GM19324 (cell line): ENCODE measurements around the gene NABP1.

Experiments
- ATAC-seq: cut with Tn5 transposase; IDR thresholded peaks from one replicate; pipeline ENCODE4 v1.9.1; 2021; ENCODE audit warnings: mild to moderate bottlenecking, moderate library complexity; ENCODE audit not compliant: unreplicated experiment, low FRiP score

The NABP1 gene

GRCh38 chr2:191703079-191703725 lies 25.3 kb downstream of the NABP1 start:
- ATAC-seq = no peak

- no peak for ATAC-seq
Measured at GRCh38 chr2:191705084-191705483, 27.1 kb downstream of the NABP1 start.

- no peak for ATAC-seq
Measured at GRCh38 chr2:191705701-191706100, 27.8 kb downstream of the NABP1 start.

- ATAC-seq = no peak
Measured at GRCh38 chr2:191706791-191707190, 28.9 kb downstream of the NABP1 start.

GRCh38 chr2:191707542-191707941 lies 29.6 kb downstream of the NABP1 start:
- ATAC-seq = no peak

DNA sequence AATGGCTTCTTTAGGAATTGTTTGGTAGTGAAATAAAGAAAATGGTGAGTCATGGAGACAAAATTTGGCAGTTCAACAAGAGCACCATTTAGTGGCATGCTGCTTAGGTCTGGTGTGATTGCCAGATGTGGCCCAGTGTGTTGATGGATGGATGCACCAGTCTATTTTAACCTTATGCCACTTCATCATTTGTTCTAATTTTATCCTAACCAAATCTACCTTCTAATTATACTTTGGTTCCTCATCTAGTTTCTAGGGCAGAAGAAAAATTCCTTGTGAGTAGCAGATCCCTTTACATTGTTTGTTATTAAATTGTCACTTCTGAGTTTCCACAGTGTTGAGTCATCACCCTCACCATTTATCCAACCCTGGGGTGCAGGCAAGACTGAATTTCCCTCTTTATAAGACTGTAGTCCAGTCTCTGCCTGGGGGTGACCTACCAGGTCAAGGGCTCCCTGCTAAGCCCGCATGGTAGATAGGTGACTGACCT lies 32.5 kb downstream of the NABP1 start:
- ATAC-seq = no peak

DNA sequence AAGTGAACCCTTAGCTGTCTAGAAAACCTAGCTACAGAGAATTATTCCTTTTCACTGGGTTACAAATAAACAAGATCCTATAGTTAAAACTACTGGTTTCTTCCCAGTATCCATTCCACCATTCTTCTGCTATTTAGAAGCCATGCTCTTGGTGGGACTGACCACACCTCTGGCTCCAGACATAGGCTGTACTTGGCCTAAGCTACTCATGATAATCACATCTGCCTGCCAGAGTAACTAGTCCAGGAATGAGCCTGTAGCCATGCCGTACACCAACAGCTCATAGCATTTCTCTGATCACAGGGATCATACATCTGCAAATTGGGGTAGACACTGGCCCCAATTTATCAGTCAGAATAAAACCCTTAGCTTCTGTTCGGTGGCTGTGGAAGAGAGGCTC lies 33.7 kb downstream of the NABP1 start:
- no peak for ATAC-seq

GRCh38 chr2:191713837-191714236 lies 35.9 kb downstream of the NABP1 start:
- ATAC-seq = no peak

DNA sequence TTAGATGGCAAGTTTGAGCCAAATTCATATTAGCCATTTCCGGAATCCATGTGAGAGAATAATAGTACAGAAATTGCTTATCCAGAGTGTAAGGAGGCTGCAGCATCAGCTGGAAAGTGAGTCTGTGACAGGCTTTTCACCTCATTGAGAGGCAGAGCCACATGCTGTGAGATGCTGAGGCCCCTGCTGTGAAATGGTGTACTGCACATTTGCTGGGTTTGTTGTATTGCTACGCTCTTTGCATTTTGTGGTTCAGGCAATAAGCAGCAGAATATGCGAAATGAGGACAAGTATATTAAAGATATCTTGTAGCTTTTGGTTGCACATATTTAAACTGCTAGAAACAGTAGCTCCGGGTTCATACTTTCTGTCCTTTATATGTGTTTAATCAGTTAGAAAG lies 37.0 kb downstream of the NABP1 start:
- ATAC-seq = no peak

DNA sequence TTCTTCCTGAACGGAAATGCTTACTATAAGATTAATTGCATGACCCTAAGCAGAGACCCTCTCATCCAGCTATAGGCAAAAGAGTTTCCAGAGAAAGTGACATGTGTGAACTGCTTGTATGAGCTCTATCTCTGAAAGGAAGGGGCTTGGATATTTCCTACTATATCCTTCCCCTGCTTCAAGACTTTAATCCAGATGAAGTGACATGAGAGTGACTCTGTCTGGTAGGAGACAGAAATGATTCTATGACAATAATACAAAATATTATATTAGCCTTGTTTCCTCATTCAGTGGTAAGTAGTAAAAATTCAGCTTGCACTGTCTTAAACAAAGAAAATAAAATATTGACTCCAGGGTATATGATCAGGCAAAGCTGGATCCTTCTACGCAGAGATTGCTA lies 37.5 kb downstream of the NABP1 start:
- ATAC-seq = no peak

DNA sequence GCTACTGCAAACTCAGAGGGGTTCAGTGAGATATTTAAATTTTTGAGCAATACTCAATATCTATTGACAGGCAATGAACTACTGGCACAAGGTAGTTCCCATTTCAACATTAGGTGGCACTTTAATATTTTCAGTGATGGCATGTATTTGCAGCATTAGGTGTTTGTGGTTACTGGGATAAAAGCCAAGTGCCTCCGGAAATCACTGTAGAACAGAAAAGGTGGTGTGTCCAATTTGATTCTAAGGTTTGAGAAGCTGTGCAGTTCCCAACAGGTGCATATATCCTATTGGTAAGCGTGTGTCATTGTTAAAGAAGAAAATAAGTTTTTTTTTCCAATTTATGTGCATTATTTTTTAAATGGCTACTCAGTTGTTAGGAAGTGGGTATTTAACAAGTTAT lies 41.3 kb downstream of the NABP1 start:
- ATAC-seq = no peak

DNA sequence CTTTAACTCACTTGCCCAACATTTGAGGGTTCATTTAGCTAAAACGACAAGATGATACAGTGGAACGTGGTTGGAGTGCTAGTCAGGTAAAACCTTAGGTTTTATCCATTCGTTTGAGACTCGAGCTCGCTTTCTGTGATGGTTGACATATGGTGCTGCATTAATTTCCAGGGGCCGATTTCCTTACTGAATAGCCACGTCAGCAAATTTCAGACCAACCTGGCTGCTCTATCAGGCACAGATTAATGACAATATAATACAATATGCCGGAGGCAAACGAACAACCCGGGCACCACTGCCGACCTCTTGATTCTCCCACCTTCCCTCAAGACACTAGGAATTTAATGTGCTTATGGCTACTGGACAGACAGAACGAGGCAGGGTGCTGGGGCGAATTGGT lies 42.0 kb downstream of the NABP1 start:
- ATAC-seq = no peak

DNA sequence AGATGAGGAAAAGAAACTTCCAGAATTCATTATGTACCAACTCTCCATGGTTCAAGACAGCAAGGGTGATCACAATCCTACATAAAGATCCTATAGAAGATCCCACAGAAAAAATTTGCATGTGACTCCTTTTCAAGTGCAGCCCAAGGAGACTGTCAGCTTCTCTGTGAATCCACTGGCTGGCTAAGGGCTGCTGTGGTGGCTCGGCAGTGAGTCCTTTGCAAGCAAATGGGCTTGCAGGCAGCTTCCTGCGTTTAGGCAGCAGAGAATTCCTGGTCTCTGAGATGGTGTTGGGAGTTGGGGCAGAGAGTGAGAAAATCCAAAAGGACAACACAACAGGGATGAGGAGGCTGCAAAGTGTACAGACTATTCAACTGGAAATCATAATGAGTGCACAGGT lies 43.4 kb downstream of the NABP1 start:
- no peak for ATAC-seq

DNA sequence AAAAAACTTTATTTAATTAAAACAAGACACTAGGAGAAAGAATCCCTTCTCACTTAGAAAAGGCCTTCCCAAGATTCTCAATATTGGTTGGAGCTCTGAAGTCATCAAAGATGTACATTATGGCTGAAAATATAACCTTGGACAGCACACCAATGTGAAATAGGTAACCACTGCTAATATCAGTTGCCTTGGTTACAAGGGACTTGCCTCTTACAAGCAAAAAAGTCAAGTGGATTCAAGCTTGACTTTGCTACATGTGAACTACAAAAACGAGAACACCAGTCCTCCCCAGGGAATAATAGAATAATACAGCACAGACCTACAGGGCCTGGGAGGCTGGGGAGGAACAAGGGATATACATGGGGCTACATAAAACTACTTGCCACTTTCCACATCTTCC lies 46.1 kb downstream of the NABP1 start:
- no peak for ATAC-seq

GRCh38 chr2:191728750-191729624 lies 51.1 kb downstream of the NABP1 start:
- no peak for ATAC-seq

GRCh38 chr2:191730263-191730662 lies 52.3 kb downstream of the NABP1 start:
- ATAC-seq = no peak
